Measurements from ENCODE around the gene IGSF11.
"Not testable (repeated sequence)": the region's sequence is repeated elsewhere in the genome, so short reads cannot be mapped to it uniquely, and the experiment has no call there.

The IGSF11 gene

DNA sequence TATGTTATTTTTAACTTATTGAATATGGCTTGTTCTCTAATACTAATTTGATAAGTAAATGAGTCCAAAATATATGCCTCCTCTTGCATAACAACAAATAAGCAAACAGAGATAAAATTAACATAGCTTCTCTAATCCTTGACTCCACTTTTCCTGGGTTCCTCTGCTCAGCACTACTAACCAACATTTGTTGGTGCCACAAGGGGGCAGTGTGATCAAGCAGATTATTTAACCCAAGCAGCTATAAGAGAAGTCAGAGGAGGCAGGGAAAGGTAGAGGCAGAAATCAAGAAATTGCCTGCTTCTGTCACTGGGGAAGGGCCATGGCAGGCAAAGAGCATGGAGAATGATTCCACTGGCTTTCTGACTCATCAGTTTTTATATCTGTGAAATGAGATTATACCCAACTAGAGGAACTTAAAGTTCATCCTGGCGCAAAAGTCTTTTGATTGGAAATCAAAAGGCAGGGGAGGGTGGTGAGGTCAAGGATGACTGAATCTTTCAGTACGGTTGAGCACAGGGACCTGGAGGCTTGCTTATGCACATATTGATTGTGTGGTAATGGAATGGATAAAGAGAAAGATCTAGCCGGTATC is 152.2 kb downstream of the IGSF11 start:
- Mint-ChIP-seq H3K27me3 (ENCODE audit: low read depth) (peaks cover 19% of the 10 kb centered on the region), H3K4me1 (no peaks in the 10 kb centered on the region), H3K36me3 (ENCODE audit: low read depth) (no peaks in the 10 kb centered on the region), H3K9me3 (no peaks in the 10 kb centered on the region), H3K4me3 (no peak overlapping the region), H3K27ac (no peak overlapping the region)
- TF ChIP-seq, protein P1, sequence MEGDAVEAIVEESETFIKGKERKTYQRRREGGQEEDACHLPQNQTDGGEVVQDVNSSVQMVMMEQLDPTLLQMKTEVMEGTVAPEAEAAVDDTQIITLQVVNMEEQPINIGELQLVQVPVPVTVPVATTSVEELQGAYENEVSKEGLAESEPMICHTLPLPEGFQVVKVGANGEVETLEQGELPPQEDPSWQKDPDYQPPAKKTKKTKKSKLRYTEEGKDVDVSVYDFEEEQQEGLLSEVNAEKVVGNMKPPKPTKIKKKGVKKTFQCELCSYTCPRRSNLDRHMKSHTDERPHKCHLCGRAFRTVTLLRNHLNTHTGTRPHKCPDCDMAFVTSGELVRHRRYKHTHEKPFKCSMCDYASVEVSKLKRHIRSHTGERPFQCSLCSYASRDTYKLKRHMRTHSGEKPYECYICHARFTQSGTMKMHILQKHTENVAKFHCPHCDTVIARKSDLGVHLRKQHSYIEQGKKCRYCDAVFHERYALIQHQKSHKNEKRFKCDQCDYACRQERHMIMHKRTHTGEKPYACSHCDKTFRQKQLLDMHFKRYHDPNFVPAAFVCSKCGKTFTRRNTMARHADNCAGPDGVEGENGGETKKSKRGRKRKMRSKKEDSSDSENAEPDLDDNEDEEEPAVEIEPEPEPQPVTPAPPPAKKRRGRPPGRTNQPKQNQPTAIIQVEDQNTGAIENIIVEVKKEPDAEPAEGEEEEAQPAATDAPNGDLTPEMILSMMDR (IDR thresholded peaks at IDR 0.05; ENCODE audit: unreplicated experiment in 3 of 3) = peak; percentile 70 to 76 (median 72)

DNA sequence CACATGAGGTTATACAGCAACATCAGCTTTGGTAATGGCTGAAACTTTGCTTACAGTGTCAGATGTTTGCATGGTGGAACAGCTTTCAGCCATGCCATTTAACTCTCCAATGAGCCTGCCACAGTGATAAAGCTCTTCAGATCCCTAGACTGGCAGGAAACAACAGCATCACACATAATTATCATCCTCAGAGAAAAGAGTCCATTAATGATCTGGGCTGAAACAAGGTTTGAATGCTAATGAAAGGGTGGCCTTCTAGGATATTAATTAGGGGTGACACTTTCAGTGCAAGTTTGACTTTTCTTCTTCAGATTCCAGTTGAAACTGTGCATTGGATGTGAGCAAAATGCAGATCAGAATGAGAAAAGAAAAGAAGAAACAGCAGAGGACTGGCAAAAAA is 166.6 kb downstream of the IGSF11 start:
- TF ChIP-seq, protein P1 (IDR thresholded peaks at IDR 0.05; ENCODE audit: unreplicated experiment in 3 of 3) = no peak
- H3K27me3 Mint-ChIP-seq (ENCODE audit: low read depth) = peaks cover 4% of the 10 kb centered on the region

DNA sequence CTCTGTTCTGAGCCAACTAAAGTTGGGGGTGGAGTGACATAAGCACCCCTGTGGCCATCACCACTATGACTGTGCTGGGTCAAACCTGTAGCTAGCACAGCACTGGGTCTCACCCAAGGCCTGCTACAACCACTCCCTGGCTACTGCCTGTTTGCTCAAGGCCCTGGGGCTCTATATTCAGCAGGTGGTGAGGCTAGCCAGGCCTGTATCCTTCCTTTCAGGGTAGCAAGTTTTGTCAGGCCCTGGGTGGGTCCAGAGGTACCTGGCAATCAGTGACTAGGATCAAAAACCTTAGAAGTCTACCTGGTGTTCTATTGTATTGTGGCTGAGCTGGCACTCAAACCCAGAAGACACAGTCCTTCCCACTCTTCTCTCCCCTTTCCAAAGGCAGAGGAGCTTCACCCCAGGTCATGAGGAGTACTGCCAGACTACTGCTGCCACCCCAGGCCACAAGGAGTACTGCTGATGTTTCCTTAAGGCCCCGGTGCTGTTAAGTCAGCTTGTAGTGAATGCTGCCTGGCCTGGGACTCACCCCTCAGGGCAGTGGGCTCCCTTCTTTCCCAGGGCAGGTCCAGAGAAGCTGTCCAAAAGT is 170.8 kb downstream of the IGSF11 start:
- Mint-ChIP-seq H3K9me3 (peaks cover 12% of the 10 kb centered on the region), H3K27me3 (ENCODE audit: low read depth) (no peaks in the 10 kb centered on the region), H3K27ac (no peak overlapping the region), H3K4me3 (no peak overlapping the region), H3K4me1 (no peaks in the 10 kb centered on the region), H3K36me3 (ENCODE audit: low read depth) (no peaks in the 10 kb centered on the region)
- TF ChIP-seq, protein P1 (IDR thresholded peaks at IDR 0.05; ENCODE audit: unreplicated experiment in 3 of 3) = no peak

More for the DNA sequence above, 166.6 kb downstream of the IGSF11 start:
- H3K4me3 Mint-ChIP-seq = no peak overlapping the region
- H3K36me3 Mint-ChIP-seq (ENCODE audit: low read depth) = no peaks in the 10 kb centered on the region
- no peaks in the 10 kb centered on the region for H3K4me1 Mint-ChIP-seq
- H3K9me3 Mint-ChIP-seq = peaks cover 22% of the 10 kb centered on the region
- no peak overlapping the region for H3K27ac Mint-ChIP-seq

DNA sequence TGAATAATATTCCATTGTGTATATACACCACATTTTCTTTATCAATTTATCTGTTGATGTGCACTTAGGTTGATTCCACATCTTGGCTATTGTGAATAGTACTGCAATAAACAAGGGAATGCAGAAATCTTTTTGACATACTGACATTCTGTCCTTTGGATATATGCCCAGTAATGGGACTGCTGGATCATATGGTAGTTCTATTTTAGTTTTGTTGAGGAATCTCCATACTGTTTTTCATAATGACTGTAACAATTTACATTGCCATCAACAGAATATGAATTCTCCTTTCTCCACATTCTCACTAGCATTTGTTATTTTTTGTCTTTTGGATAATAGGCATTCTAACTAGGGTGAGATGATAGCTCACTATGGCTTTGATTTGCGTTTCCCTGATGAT is 174.7 kb downstream of the IGSF11 start:
- Mint-ChIP-seq H3K27ac (no peak overlapping the region), H3K4me1 (no peaks in the 10 kb centered on the region), H3K9me3 (peaks cover 27% of the 10 kb centered on the region), H3K36me3 (ENCODE audit: low read depth) (no peaks in the 10 kb centered on the region), H3K27me3 (ENCODE audit: low read depth) (no peaks in the 10 kb centered on the region), H3K4me3 (no peak overlapping the region)
- TF ChIP-seq, protein P1 (IDR thresholded peaks at IDR 0.05; ENCODE audit: unreplicated experiment in 3 of 3) = no peak

DNA sequence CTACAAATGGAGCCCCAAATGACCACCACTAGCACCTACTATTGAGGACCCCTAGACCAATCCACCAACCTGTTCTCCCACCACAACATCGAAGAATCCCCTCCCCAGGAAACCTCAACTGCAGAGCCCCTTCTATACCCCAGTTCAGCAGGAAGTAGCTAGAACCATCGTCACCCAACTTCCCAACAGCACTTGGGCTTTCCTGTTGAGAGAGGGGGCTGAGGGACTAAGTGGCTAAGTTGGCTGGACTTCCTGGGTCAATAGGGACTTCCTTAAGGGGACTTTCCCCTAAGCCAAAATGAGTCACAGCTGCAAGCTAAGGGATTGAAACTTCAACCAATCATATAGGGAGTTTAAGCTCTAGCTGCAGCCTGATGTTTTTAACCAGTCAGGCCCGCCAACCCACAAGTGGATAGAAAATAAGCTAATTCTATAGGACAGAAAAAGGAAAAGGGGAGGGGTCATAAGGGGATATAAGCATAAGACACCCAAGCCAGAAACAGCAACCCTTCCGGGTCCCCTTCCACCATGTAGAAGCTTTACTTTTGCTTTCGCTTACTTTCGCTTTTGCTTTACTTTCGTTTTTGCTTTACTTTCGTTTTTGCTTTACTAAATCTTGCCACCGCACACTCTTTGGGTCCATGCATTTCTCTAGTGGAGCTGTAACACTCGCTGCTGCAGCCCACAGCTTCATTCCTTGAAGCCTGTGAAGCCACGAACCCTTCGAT is 183.0 kb downstream of the IGSF11 start:
- H3K4me3 Mint-ChIP-seq; H3K27ac Mint-ChIP-seq; H3K36me3 Mint-ChIP-seq (ENCODE audit: low read depth); H3K27me3 Mint-ChIP-seq (ENCODE audit: low read depth); H3K9me3 Mint-ChIP-seq; H3K4me1 Mint-ChIP-seq: not testable (repeated sequence)

DNA sequence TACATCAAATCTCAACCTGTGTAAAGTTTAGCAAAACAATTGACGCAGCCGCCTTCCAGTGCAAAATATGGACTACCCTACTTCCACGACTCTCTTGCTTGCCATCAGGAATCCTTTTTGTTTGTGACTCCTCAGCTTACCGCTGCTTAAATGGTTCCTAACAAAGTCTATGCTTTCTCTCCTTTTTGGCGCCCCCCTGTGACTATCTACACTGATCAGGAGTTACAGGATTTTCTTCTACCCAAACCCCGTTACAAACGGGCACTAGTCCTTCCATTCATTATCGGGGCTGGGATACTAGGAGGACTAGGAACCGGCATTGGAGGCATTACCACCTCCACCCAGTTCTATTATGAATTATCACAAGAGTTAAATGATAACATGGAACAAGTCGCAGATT is 184.0 kb downstream of the IGSF11 start:
- Mint-ChIP-seq H3K4me3 (no peak overlapping the region), H3K9me3 (peaks cover 9% of the 10 kb centered on the region), H3K27ac (no peak overlapping the region), H3K27me3 (ENCODE audit: low read depth) (no peaks in the 10 kb centered on the region), H3K4me1 (no peaks in the 10 kb centered on the region), H3K36me3 (ENCODE audit: low read depth) (no peaks in the 10 kb centered on the region)
- TF ChIP-seq, protein P1 (IDR thresholded peaks at IDR 0.05; ENCODE audit: unreplicated experiment in 3 of 3) = no peak
